IMR-90 (cell line): ENCODE measurements around the gene ARHGAP15. TPM values are rescaled to one million over a fixed set of nuclear protein-coding genes. Genes with fewer than 3 reads are reported as not detected.

Source experiments
- ATAC-seq: fragments of 200-7000 bp; cut with Tn5 transposase; 2 replicates; pipeline ENCODE4 v1.9.1; 2020; ENCODE audit warnings: low read depth, mild to moderate bottlenecking, moderate library complexity
- BruUV-seq: library from RNA; stranded (reverse); fragments of 400-500 nt; replicated peaks from 2 replicates; lab custom pipeline; 2021; lab: Mats Ljungman, UMichigan
- CTCF ChIA-PET: fragments of 300-600 bp; formaldehyde crosslinking; extraction: SDS; loops from one replicate; lab custom pipeline; 2021; ENCODE audit warnings: antibody characterized with exemption; lab: Yijun Ruan, JAX
- POLR2A ChIA-PET: fragments of 300-600 bp; sonication (Branson Sonifier 250); formaldehyde crosslinking; loops from one replicate; lab custom pipeline; 2022; ENCODE audit warnings: antibody characterized with exemption; ENCODE audit not compliant: unreplicated experiment; lab: Charles Lee
- DNase-seq: peaks from one replicate; pipeline ENCODE4 v3.0.0; 2013
- H2AFZ ChIP-seq: replicated peaks from 2 replicates; pipeline ENCODE3; 2013; ENCODE audit warnings: low read length, mild to moderate bottlenecking; ENCODE audit not compliant: poor library complexity
- H2AK5ac ChIP-seq: 2 replicates; pipeline ENCODE4 v1.6.1; 2013; ENCODE audit warnings: low read depth, low read length, inconsistent platforms
- H2AK9ac ChIP-seq: replicated peaks from 2 replicates; pipeline ENCODE3; 2013; ENCODE audit warnings: mild to moderate bottlenecking, low read depth, low read length, moderate library complexity; ENCODE audit not compliant: poor library complexity
- H2BK120ac ChIP-seq: 2 replicates; pipeline ENCODE4 v1.6.1; 2013; ENCODE audit warnings: low read depth, low read length, inconsistent platforms
- H2BK15ac ChIP-seq: 3 replicates; pipeline ENCODE4 v1.6.1; 2013; ENCODE audit warnings: low read depth, low read length, inconsistent platforms
- H2BK20ac ChIP-seq: 2 replicates; pipeline ENCODE4 v1.6.1; 2013; ENCODE audit warnings: low read depth, mild to moderate bottlenecking, inconsistent platforms, low read length, moderate library complexity
- H2BK5ac ChIP-seq: 2 replicates; pipeline ENCODE4 v1.6.1; 2013; ENCODE audit warnings: mild to moderate bottlenecking, low read depth, low read length, inconsistent platforms; ENCODE audit not compliant: poor library complexity, severe bottlenecking
- H3K14ac ChIP-seq: replicated peaks from 2 replicates; pipeline ENCODE4 v1.6.1; 2013; ENCODE audit warnings: low read depth, low read length, inconsistent platforms
- H3K18ac ChIP-seq: 2 replicates; pipeline ENCODE4 v1.6.1; 2013; ENCODE audit warnings: low read depth, low read length, control low read depth
- H3K23ac ChIP-seq: 2 replicates; pipeline ENCODE4 v1.6.1; 2013; ENCODE audit warnings: low read depth, low read length, inconsistent platforms
- H3K27ac ChIP-seq: 2 replicates; pipeline ENCODE4 v1.5.1; 2013; ENCODE audit warnings: mild to moderate bottlenecking, control low read depth, low read length; ENCODE audit not compliant: insufficient read depth
- H3K27me3 ChIP-seq: 2 replicates; pipeline ENCODE4 v1.6.1; 2013; ENCODE audit warnings: low read length; ENCODE audit not compliant: control insufficient read depth, insufficient read depth
- H3K36me3 ChIP-seq: 2 replicates; pipeline ENCODE4 v1.6.1; 2013; ENCODE audit warnings: low read length, mixed read lengths; ENCODE audit not compliant: control insufficient read depth, insufficient read depth
- H3K4ac ChIP-seq: 2 replicates; pipeline ENCODE4 v1.6.1; 2013; ENCODE audit warnings: low read depth, low read length, inconsistent platforms
- H3K4me1 ChIP-seq: 2 replicates; pipeline ENCODE4 v1.6.1; 2013; ENCODE audit warnings: low read length, mixed read lengths; ENCODE audit not compliant: control insufficient read depth, insufficient read depth
- H3K4me2 ChIP-seq: 2 replicates; pipeline ENCODE4 v1.6.1; 2013; ENCODE audit warnings: low read depth, mild to moderate bottlenecking, control low read depth, low read length, moderate library complexity
- H3K4me3 ChIP-seq: 2 replicates; pipeline ENCODE4 v1.5.1; 2013; ENCODE audit warnings: low read depth, mild to moderate bottlenecking, control low read depth, low read length, moderate library complexity; ENCODE audit not compliant: insufficient read depth
- H3K56ac ChIP-seq: 2 replicates; pipeline ENCODE4 v1.6.1; 2013; ENCODE audit warnings: low read length, inconsistent platforms; ENCODE audit not compliant: insufficient read depth; ENCODE audit errors: extremely low read depth
- H3K79me1 ChIP-seq, 2 experiments: 2 replicates each; pipeline ENCODE4 v1.6.1; 2013; ENCODE audit warnings: low read length in 2 of 2, inconsistent platforms in 1 of 2, low read depth in 1 of 2
- H3K9ac ChIP-seq: 2 replicates; pipeline ENCODE4 v1.6.1; 2013; ENCODE audit warnings: low read depth, low read length, control low read depth
- H3K9me1 ChIP-seq: 2 replicates; pipeline ENCODE4 v1.6.1; 2013; ENCODE audit warnings: low read length, inconsistent platforms; ENCODE audit not compliant: insufficient read depth
- H3K9me3 ChIP-seq: 2 replicates; pipeline ENCODE4 v1.6.1; 2013; ENCODE audit warnings: low read length; ENCODE audit not compliant: control insufficient read depth, insufficient read depth
- H4K20me1 ChIP-seq: 2 replicates; pipeline ENCODE4 v1.6.1; 2013; ENCODE audit warnings: low read length, inconsistent platforms; ENCODE audit not compliant: insufficient read depth
- H4K5ac ChIP-seq: 2 replicates; pipeline ENCODE4 v1.6.1; 2013; ENCODE audit warnings: mild to moderate bottlenecking, low read depth, low read length, control low read depth
- H4K8ac ChIP-seq, 2 experiments: 2 replicates each; pipeline ENCODE4 v1.6.1; 2013; ENCODE audit warnings: low read depth in 2 of 2, low read length in 2 of 2, control low read depth in 1 of 2, inconsistent platforms in 1 of 2
- H4K91ac ChIP-seq: 2 replicates; pipeline ENCODE4 v1.6.1; 2013; ENCODE audit warnings: low read depth, low read length, inconsistent platforms; ENCODE audit not compliant: insufficient read depth
- CEBPB ChIP-seq: IDR thresholded peaks from 2 replicates; pipeline ENCODE4 v1.6.1; 2012; ENCODE audit warnings: low read depth, low read length, improper control_type of control experiment
- CHD1 ChIP-seq: IDR thresholded peaks from 2 replicates; pipeline ENCODE4 v1.6.1; 2012; ENCODE audit warnings: low read depth, low read length, improper control_type of control experiment
- CTCF ChIP-seq: conservative IDR thresholded peaks from 2 replicates; pipeline ENCODE4 v1.5.1; 2012; ENCODE audit warnings: mild to moderate bottlenecking, low read depth, low read length, improper control_type of control experiment
- FOS ChIP-seq: fragments of 150-350 bp; IDR thresholded peaks from 2 replicates; pipeline ENCODE4 v1.6.1; 2016; ENCODE audit warnings: low read depth, low read length
- MAFK ChIP-seq: IDR thresholded peaks from 2 replicates; pipeline ENCODE4 v1.6.1; 2012; ENCODE audit warnings: low read depth, low read length, improper control_type of control experiment
- MAZ ChIP-seq: IDR thresholded peaks from 2 replicates; pipeline ENCODE4 v1.6.1; 2012; ENCODE audit warnings: low read depth, mild to moderate bottlenecking, low read length, improper control_type of control experiment, moderate library complexity, borderline replicate concordance
- RAD21 ChIP-seq: IDR thresholded peaks from 2 replicates; pipeline ENCODE4 v1.6.1; 2012; ENCODE audit warnings: low read length, improper control_type of control experiment
- WGBS, 2 experiments: methylation state at CpG; one replicate each; pipeline versions ENCODE4 v1.1.5 to v1.1.7; 2013; ENCODE audit warnings: missing lambda C conversion rate in 2 of 2; ENCODE audit not compliant: insufficient read length in 1 of 2; ENCODE audit errors: extremely low coverage in 2 of 2; 5-methylcytosine and 5-hydroxymethylcytosine counted together
- dilution Hi-C: fragments of 300-500 bp; cut with HindIII; formaldehyde crosslinking; loops from one replicate; pipeline ENCODE4 v1.14.3; 2018; ENCODE audit warnings: low sequenced_read_pairs; ENCODE audit not compliant: unreplicated experiment
- in situ Hi-C: fragments of 300-500 bp; cut with MboI; formaldehyde crosslinking; loops from 3 replicates; pipeline ENCODE4 v1.14.3; 2019; ENCODE audit warnings: low sequenced_read_pairs, inconsistent platforms, mixed read lengths
- intact Hi-C: fragments of 100-400 bp; cut with micrococcal nuclease; formaldehyde crosslinking; loops from 2 replicates; pipeline ENCODE4 v1.10.0; 2022
- polyA plus RNA-seq, 3 experiments: library from polyadenylated mRNA; depleted of rRNA; stranded (reverse); fragments of >200 nt; gene quantifications; 2 replicates each; pipeline ENCODE4 v1.2.3, GENCODE V29; 2012; ENCODE audit warnings: low replicate concordance in 1 of 3
- total RNA-seq: library from RNA; depleted of rRNA; stranded (reverse); fragments of >200 nt; gene quantifications from 2 replicates; pipeline ENCODE4 v1.2.3, GENCODE V29; 2012

ARHGAP15 gene
- total and polyA plus RNA-seq, 2 of the 4 experiments (the other 2 are of a cell fraction): not detected

GRCh38 chr2:143158551-143159485 lies 29.6 kb downstream of the ARHGAP15 start (continued):
- TF ChIP-seq CEBPB: no peak

- dilution Hi-C loops: no loop called here
- no peak for ATAC-seq
- no TSS peak for BruUV-seq
Observed at GRCh38 chr2:143159486-143159840, 30.2 kb downstream of the ARHGAP15 start.

More at GRCh38 chr2:143159486-143159840, 30.2 kb downstream of the ARHGAP15 start:
- CTCF ChIA-PET: no interaction called here
- in situ Hi-C loops: no loop called here
- H3K18ac ChIP-seq: no peak overlapping the region
- H3K4me3 ChIP-seq: no peak overlapping the region
- H2AK9ac ChIP-seq: no peak overlapping the region
- no peak overlapping the region for H3K27ac ChIP-seq
- no peak for DNase-seq
- no peak overlapping the region for H2BK5ac ChIP-seq
- no peak overlapping the region for H2BK20ac ChIP-seq
- H2AK5ac ChIP-seq: no peak overlapping the region
- H4K91ac ChIP-seq: no peak overlapping the region
- no peak overlapping the region for H4K5ac ChIP-seq
- H2BK120ac ChIP-seq: no peak overlapping the region
- peaks cover 16% of the 10 kb centered on the region for H3K27me3 ChIP-seq
- POLR2A ChIA-PET: no interaction called here
- no peak overlapping the region for H3K4ac ChIP-seq
- H3K14ac ChIP-seq: no peak overlapping the region
- H4K8ac ChIP-seq: no peak overlapping the region
- H3K56ac ChIP-seq: no peak overlapping the region
- H4K20me1 ChIP-seq: no peaks in the 10 kb centered on the region
- H3K9ac ChIP-seq: no peak overlapping the region
- WGBS, 2 experiments: no CpG with 5 or more reads among the region's 2 CpGs
- H3K4me2 ChIP-seq: no peak overlapping the region
- no peaks in the 10 kb centered on the region for H3K36me3 ChIP-seq
- TF ChIP-seq CTCF (no peak), CEBPB (no peak), RAD21 (no peak), FOS (no peak), MAFK (no peak), MAZ (no peak), CHD1 (no peak)
- H3K4me1 ChIP-seq: no peaks in the 10 kb centered on the region
- H2AFZ ChIP-seq: no peak overlapping the region
- intact Hi-C loops: no loop called here
- H3K23ac ChIP-seq: no peak overlapping the region
- H2BK15ac ChIP-seq: no peak overlapping the region
- no peaks in the 10 kb centered on the region for H3K9me1 ChIP-seq
- H3K79me1 ChIP-seq: no peaks in the 10 kb centered on the region
- no peaks in the 10 kb centered on the region for H3K9me3 ChIP-seq
